Endothelial cell of umbilical vein (primary cell): Measurements from ENCODE around the gene SINHCAF. TPM values are rescaled to one million over a fixed set of nuclear protein-coding genes. Genes with fewer than 3 reads are reported as not detected.

Experiments
- BruUV-seq: library from RNA; stranded (reverse); fragments of 400-500 nt; replicated peaks from 2 replicates; lab custom pipeline; 2021; lab: Mats Ljungman, UMichigan
- CTCF ChIA-PET: fragments of 300-600, 350-600 bp; sonication (Branson Sonifier 250); formaldehyde crosslinking; loops from one replicate; lab custom pipeline; 2021; ENCODE audit warnings: antibody characterized with exemption, inconsistent platforms; lab: Charles Lee
- POLR2A ChIA-PET: fragments of 300-600, 350-600 bp; sonication (Branson Sonifier 250); formaldehyde crosslinking; loops from one replicate; lab custom pipeline; 2021; ENCODE audit warnings: antibody characterized with exemption, inconsistent platforms; lab: Charles Lee
- DNase-seq: peaks from one replicate; pipeline ENCODE4 v3.0.0-alpha.2; 2011; ENCODE audit warnings: low read depth, low spot score
- FAIRE-seq: peaks from 2 replicates; lab custom pipeline; 2011; peaks lifted over from hg19 to GRCh38; lab: Jason Lieb, UNC
- H2AFZ ChIP-seq: 2 replicates; pipeline ENCODE4 v1.6.0; 2012; ENCODE audit warnings: low read depth, low read length, control low read depth, inconsistent platforms
- H3K27ac ChIP-seq: 2 replicates; pipeline ENCODE4 v1.5.1; 2011; ENCODE audit warnings: low read depth, mild to moderate bottlenecking, control low read depth, low read length, moderate library complexity; ENCODE audit not compliant: insufficient read depth
- H3K27me3 ChIP-seq, 2 experiments: 2 replicates each; pipeline versions ENCODE4 v1.6.0 to v1.6.1; 2011; ENCODE audit warnings: low read length in 2 of 2, mixed read lengths in 1 of 2; ENCODE audit not compliant: control insufficient read depth in 2 of 2, insufficient read depth in 2 of 2
- H3K36me3 ChIP-seq, 2 experiments: 2 replicates in 1 of 2; 3 replicates in 1 of 2; pipeline ENCODE4 v1.5.1; 2011; ENCODE audit warnings: low read length in 2 of 2, mild to moderate bottlenecking in 1 of 2, moderate library complexity in 1 of 2; ENCODE audit not compliant: control insufficient read depth in 2 of 2, insufficient read depth in 2 of 2; ENCODE audit errors: extremely low read depth in 1 of 2
- H3K4me1 ChIP-seq: 3 replicates; pipeline ENCODE4 v1.5.1; 2011; ENCODE audit warnings: mild to moderate bottlenecking, low read length; ENCODE audit not compliant: control insufficient read depth, insufficient read depth; ENCODE audit errors: extremely low read depth
- H3K4me2 ChIP-seq: 2 replicates; pipeline ENCODE4 v1.6.1; 2011; ENCODE audit warnings: low read length, control low read depth, mixed read lengths; ENCODE audit not compliant: insufficient read depth
- H3K4me3 ChIP-seq, 3 experiments: fragments of 200-600 bp in 1 of 3; sonication (generic), shearing (Covaris generic) in 1 of 3; replicated peaks in 1 of 3; 2 replicates each; pipeline ENCODE4 v1.5.1; 2011 to 2016; ENCODE audit warnings: control low read depth in 3 of 3, low read length in 3 of 3, mild to moderate bottlenecking in 2 of 3, inconsistent platforms in 1 of 3, low read depth in 1 of 3, moderate library complexity in 1 of 3; ENCODE audit not compliant: insufficient read depth in 1 of 3
- H3K79me2 ChIP-seq: 2 replicates; pipeline ENCODE4 v1.6.0; 2012; ENCODE audit warnings: low read length, inconsistent platforms; ENCODE audit not compliant: control insufficient read depth, insufficient read depth
- H3K9ac ChIP-seq: replicated peaks from 2 replicates; pipeline ENCODE3; 2011; ENCODE audit warnings: low read length, control low read depth; ENCODE audit not compliant: insufficient read depth; ENCODE audit errors: extremely low read depth
- H3K9me1 ChIP-seq: replicated peaks from 3 replicates; pipeline ENCODE4 v1.6.0; 2011; ENCODE audit warnings: mild to moderate bottlenecking, low read length; ENCODE audit not compliant: control insufficient read depth, insufficient read depth; ENCODE audit errors: extremely low read depth
- H3K9me3 ChIP-seq: replicated peaks from 2 replicates; pipeline ENCODE4 v1.5.1; 2012; ENCODE audit warnings: low read length, inconsistent platforms; ENCODE audit not compliant: control insufficient read depth, insufficient read depth
- H4K20me1 ChIP-seq: replicated peaks from 2 replicates; pipeline ENCODE3; 2011; ENCODE audit warnings: mild to moderate bottlenecking, low read length; ENCODE audit not compliant: control insufficient read depth, insufficient read depth; ENCODE audit errors: extremely low read depth
- CTCF ChIP-seq, 2 donors: IDR thresholded peaks; 1 replicate in 1 of 2; 2 replicates in 1 of 2; pipeline ENCODE4 v1.5.1; 2011; ENCODE audit warnings: low read length in 2 of 2, mild to moderate bottlenecking in 2 of 2, moderate library complexity in 2 of 2, control low read depth in 1 of 2, inconsistent platforms in 1 of 2, low read depth in 1 of 2; ENCODE audit not compliant: insufficient read depth in 1 of 2; ENCODE audit errors: extremely low read depth in 1 of 2
- EZH2 ChIP-seq: IDR thresholded peaks from 2 replicates; pipeline ENCODE4 v1.6.1; 2012; ENCODE audit warnings: borderline replicate concordance, low read depth, mild to moderate bottlenecking, moderate library complexity, low read length, inconsistent platforms; ENCODE audit not compliant: severe bottlenecking
- FOS ChIP-seq: IDR thresholded peaks from 2 replicates; pipeline ENCODE4 v1.6.1; 2011; ENCODE audit warnings: mild to moderate bottlenecking, low read length, moderate library complexity, borderline replicate concordance; ENCODE audit not compliant: insufficient read depth
- GATA2 ChIP-seq: IDR thresholded peaks from 2 replicates; pipeline ENCODE4 v1.7.0; 2011; ENCODE audit warnings: low read depth, mild to moderate bottlenecking, moderate library complexity, mixed read lengths, low read length; ENCODE audit not compliant: insufficient read length, insufficient read depth
- JUN ChIP-seq: IDR thresholded peaks from 2 replicates; pipeline ENCODE4 v1.6.1; 2011; ENCODE audit warnings: borderline replicate concordance, low read depth; ENCODE audit not compliant: insufficient read length, insufficient read depth
- MAX ChIP-seq: IDR thresholded peaks from 2 replicates; pipeline ENCODE4 v1.6.1; 2011; ENCODE audit not compliant: insufficient read depth, insufficient read length
- MYC ChIP-seq: IDR thresholded peaks from one replicate; pipeline ENCODE4 v1.6.1; 2011; ENCODE audit warnings: mild to moderate bottlenecking, low read depth, low read length
- POLR2A ChIP-seq: IDR thresholded peaks from 2 replicates; pipeline ENCODE4 v1.6.1; 2012; ENCODE audit warnings: low read depth, mild to moderate bottlenecking, control low read depth, low read length
- POLR2AphosphoS5 ChIP-seq: IDR thresholded peaks from 2 replicates; pipeline ENCODE4 v1.6.1; 2012; ENCODE audit warnings: low read depth, mild to moderate bottlenecking, control low read depth, low read length, moderate library complexity; ENCODE audit not compliant: insufficient read depth
- dilution Hi-C: fragments of 300-500 bp; cut with MboI; formaldehyde crosslinking; loops from one replicate; pipeline ENCODE4 v1.15.0; 2019; ENCODE audit warnings: low sequenced_read_pairs; ENCODE audit not compliant: extremely low pct_ligation_motif_present
- intact Hi-C: fragments of 100-400 bp; cut with micrococcal nuclease; formaldehyde crosslinking; loops from one replicate; pipeline ENCODE4 v1.10.0; 2022
- polyA plus RNA-seq, 4 experiments: library from polyadenylated mRNA; depleted of rRNA in 3 of 4; stranded (reverse) in 3 of 4; unstranded in 1 of 4; fragments of >200 nt; gene quantifications; 2 replicates each; pipeline versions ENCODE4 v1.2.1 to v1.2.3, GENCODE V29; 2011 to 2012; ENCODE audit warnings: missing spikeins in 1 of 4
- total RNA-seq: library from RNA; stranded (reverse); gene quantifications from 2 replicates; pipeline ENCODE4 v1.2.3, GENCODE V29; 2021

SINHCAF gene
- total and polyA plus RNA-seq, 2 donors (not counting 3 experiments of a cell fraction or from before 2014, with no cell fraction given), result 19.3 to 83.4 TPM

DNA sequence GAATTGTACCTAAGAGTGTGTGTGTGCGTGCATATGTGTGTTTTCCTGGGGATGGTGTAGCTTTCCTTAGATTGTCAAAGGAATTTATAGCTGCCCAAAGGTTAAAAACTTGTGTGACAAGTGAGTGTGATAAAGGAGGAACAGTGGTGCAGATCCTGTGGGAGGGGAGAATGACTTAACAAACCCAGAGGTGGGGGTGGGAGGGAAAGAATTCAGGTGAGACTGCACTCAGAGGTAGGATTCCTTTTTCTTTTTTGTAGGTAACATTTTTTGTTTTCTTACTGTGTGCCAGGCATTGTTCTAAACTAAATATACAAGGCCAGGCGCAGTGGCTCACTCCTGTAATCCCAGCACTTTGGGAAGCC is 45.3 kb upstream of the SINHCAF start:
- dilution Hi-C loops, result no loop called here
- ChIA-PET CTCF (interaction anchor here (1.3 kb wide), 1 partner anchor 32 kb away, joined by 4 read pairs; no protein-coding TSS in a partner anchor), POLR2A (no interaction called here)
- Histone ChIP-seq H3K9me1 (no peaks in the 10 kb centered on the region), H3K79me2 (no peaks in the 10 kb centered on the region), H3K9me3 (no peaks in the 10 kb centered on the region), H4K20me1 (no peaks in the 10 kb centered on the region), H3K4me2 (peak overlapping the region; percentile 38), H2AFZ (peak overlapping the region; percentile 96), H3K4me1 (peaks cover 17% of the 10 kb centered on the region), H3K27ac (no peak overlapping the region), H3K4me3 (no peak overlapping the region), H3K9ac (no peak overlapping the region), H3K36me3 (no peaks in the 10 kb centered on the region), H3K27me3 (no peaks in the 10 kb centered on the region)
- intact Hi-C loops, result loop anchor here (2.0 kb wide), 1 partner anchor 44 kb away; the partner anchor contains the start of gene SINHCAF
- DNase-seq, result no peak
- TF ChIP-seq FOS, result no peak
- no peak for TF ChIP-seq EZH2
- no peak for TF ChIP-seq POLR2A
- TF ChIP-seq GATA2, result no peak
- no peak for TF ChIP-seq MYC
- no peak for TF ChIP-seq JUN
- no peak for TF ChIP-seq POLR2AphosphoS5
- no peak for TF ChIP-seq CTCF (IDR thresholded peaks at IDR 0.05; ENCODE audit: extremely low read depth in 1 of 2, insufficient read depth in 1 of 2, low read depth in 1 of 2, low read length in 2 of 2)
- TF ChIP-seq MAX, result no peak
- FAIRE-seq, result no peak
- no TSS peak for BruUV-seq
